ENCODE measurements around the gene CTU2. TPM values are rescaled to one million over a fixed set of nuclear protein-coding genes. Genes with fewer than 3 reads are reported as not detected.

Gene CTU2
- total RNA-seq, 1 experiment from 2014 or later = 39.4 TPM

DNA sequence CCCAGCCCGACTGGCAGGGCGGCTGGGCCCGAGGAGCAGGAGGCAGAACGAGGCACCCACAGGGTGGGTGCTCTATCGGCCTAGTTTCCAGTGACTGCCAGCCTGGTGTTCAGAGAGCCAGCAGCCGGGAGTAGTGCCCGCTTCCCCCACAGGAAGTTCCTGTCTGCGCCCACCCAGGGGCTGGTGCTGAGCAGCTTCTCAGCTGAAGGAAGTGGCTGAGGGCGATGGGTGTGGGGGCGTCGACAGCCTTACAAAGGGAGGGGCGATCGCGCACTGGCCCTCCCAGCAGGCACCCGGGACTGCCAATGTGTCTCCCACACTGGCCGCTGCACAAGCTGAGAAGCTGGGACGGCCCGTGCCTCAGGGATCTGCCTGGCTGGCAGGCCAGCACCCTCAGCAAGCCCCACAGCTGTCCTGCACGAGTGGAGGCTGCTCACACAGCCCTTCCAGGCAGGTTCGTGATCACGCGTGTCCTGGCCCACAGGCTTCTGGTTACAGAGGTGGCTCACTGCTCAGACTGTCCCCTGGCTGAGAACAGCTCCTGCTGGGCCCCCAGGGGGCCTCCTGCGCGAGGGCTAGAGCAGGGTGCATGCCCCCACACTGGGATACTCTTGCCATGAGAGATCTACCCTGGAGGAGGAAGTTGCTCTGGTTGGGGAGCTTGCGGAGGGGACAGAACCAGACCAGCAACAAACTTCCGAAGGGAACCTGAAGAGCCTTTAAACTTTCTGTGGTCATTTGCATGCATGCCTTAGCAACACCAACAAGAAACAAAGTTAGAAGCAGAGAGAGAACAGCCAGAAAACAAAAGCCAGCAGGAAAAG, 2.6 kb upstream of the CTU2 start:
- H3K27ac ChIP-seq (ENCODE audit: low read length) = no peak overlapping the region
- H3F3A ChIP-seq (ENCODE audit: low read length, unreplicated experiment) = no peaks in the 10 kb centered on the region
- H3K9ac ChIP-seq (ENCODE audit: low read length) = no peak overlapping the region
- intact Hi-C loops (cut with micrococcal nuclease) = no loop called here
- no peaks in the 10 kb centered on the region for H3K9me3 ChIP-seq (ENCODE audit: low read length)
- no peaks in the 10 kb centered on the region for H3K36me3 ChIP-seq (ENCODE audit: low read depth, low read length)
- ChIA-PET CTCF (no interaction called here), POLR2A (ENCODE audit: unreplicated experiment) (no interaction called here)
- no peaks in the 10 kb centered on the region for H3K9me2 ChIP-seq (replicated peaks; ENCODE audit: low read length)
- no peak for ATAC-seq
- no peak overlapping the region for H3K4me2 ChIP-seq (ENCODE audit: low read length)
- peaks cover 15% of the 10 kb centered on the region for H3K4me1 ChIP-seq (ENCODE audit: insufficient read depth, low read length)
- H3K79me2 ChIP-seq (ENCODE audit: low read length) = peaks cover 35% of the 10 kb centered on the region
- no peak overlapping the region for H3K4me3 ChIP-seq (ENCODE audit: low read length)
- no peak for TF ChIP-seq EZH2 (IDR thresholded peaks at IDR 0.05; ENCODE audit: low read length, unreplicated experiment)
- TF ChIP-seq, protein P1, sequence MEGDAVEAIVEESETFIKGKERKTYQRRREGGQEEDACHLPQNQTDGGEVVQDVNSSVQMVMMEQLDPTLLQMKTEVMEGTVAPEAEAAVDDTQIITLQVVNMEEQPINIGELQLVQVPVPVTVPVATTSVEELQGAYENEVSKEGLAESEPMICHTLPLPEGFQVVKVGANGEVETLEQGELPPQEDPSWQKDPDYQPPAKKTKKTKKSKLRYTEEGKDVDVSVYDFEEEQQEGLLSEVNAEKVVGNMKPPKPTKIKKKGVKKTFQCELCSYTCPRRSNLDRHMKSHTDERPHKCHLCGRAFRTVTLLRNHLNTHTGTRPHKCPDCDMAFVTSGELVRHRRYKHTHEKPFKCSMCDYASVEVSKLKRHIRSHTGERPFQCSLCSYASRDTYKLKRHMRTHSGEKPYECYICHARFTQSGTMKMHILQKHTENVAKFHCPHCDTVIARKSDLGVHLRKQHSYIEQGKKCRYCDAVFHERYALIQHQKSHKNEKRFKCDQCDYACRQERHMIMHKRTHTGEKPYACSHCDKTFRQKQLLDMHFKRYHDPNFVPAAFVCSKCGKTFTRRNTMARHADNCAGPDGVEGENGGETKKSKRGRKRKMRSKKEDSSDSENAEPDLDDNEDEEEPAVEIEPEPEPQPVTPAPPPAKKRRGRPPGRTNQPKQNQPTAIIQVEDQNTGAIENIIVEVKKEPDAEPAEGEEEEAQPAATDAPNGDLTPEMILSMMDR (conservative IDR thresholded peaks at IDR 0.05; ENCODE audit: low read depth, low read length) = no peak
- no peak for TF ChIP-seq EZH2phosphoT487 (IDR thresholded peaks at IDR 0.05; ENCODE audit: borderline replicate concordance, low read length)
- no peaks in the 10 kb centered on the region for H4K20me1 ChIP-seq (ENCODE audit: low read length)
- no TSS peak for BruUV-seq (replicated peaks)
- no peak overlapping the region for H2AFZ ChIP-seq (ENCODE audit: low read length)
- no peak for DNase-seq
- H3K27me3 ChIP-seq (ENCODE audit: low read length) = no peaks in the 10 kb centered on the region

DNA sequence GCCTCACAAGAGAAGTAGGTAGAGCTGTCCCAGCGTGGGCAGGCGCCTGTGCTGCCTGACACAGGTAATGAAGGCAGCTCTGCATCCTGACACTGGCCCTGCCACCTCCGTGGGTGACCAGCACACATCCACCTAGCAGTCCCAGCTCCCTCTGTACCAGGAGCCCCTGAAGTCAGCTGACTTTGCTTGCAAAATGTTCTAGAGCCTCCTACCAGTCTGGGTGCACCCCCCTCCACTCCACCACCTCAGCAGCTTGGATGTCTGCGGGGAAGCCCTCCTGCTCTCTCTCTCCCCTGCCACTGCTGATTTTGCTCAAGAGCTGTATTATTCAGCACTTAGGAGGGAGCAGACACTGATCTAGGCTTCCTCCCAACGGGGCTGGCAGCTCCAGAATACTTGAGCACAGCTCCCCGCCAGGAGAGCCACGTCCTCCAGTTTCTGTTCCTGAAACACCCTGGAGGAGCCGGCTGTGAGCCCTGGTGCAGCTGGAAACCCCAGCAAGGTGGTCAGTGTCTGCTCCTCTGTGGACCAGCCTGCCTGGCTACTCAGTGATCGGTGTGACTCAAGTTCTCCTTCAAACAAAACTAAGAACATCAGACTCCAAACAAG, 1.1 kb upstream of the CTU2 start:
- TSS peak; percentile 49 for BruUV-seq (replicated peaks)
- Histone ChIP-seq H3K27me3 (ENCODE audit: low read length) (no peaks in the 10 kb centered on the region), H3K79me2 (ENCODE audit: low read length) (peaks cover 50% of the 10 kb centered on the region), H3F3A (ENCODE audit: low read length, unreplicated experiment) (no peaks in the 10 kb centered on the region), H4K20me1 (ENCODE audit: low read length) (no peaks in the 10 kb centered on the region), H3K9ac (ENCODE audit: low read length) (peak overlapping the region; percentile 95), H3K9me3 (ENCODE audit: low read length) (no peaks in the 10 kb centered on the region), H3K27ac (ENCODE audit: low read length) (no peak overlapping the region), H3K36me3 (ENCODE audit: low read depth, low read length) (no peaks in the 10 kb centered on the region), H3K4me3 (ENCODE audit: low read length) (peak overlapping the region; percentile 97), H3K9me2 (replicated peaks; ENCODE audit: low read length) (no peaks in the 10 kb centered on the region), H3K4me2 (ENCODE audit: low read length) (peak overlapping the region; percentile 96), H2AFZ (ENCODE audit: low read length) (no peak overlapping the region), H3K4me1 (ENCODE audit: insufficient read depth, low read length) (peaks cover 15% of the 10 kb centered on the region)
- ATAC-seq (no peak), DNase-seq (no peak)
- POLR2A ChIA-PET (ENCODE audit: unreplicated experiment) = no interaction called here
- CTCF ChIA-PET = no interaction called here
- intact Hi-C loops (cut with micrococcal nuclease) = no loop called here
- TF ChIP-seq EZH2phosphoT487 (IDR thresholded peaks at IDR 0.05; ENCODE audit: borderline replicate concordance, low read length) (no peak), EZH2 (IDR thresholded peaks at IDR 0.05; ENCODE audit: low read length, unreplicated experiment) (no peak)
- TF ChIP-seq, protein P1 (conservative IDR thresholded peaks at IDR 0.05; ENCODE audit: low read depth, low read length) = no peak

DNA sequence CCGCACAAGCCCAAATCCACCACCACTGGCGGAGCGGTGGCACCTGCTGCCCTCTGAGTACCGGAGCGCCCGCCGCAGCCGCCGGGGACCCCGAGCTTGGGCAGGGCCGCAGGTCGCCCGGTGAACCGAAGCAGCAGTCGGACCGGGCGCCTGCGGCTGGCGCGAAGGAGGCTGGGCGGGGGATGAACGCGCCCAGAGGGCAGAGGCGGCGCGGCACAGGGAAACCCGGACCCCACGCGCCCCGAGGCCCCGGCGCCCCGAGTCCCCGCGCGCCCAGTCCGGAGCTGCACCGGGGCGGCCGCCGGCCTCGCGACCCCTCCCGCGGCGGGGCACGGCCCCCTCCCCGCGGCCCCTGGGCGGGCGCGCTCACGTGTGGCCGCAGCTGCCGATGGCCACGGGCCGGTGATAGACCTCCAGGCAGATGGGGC, 488 bp upstream of the CTU2 start:
- H3K9ac ChIP-seq (ENCODE audit: low read length) = peak overlapping the region; percentile 95
- no peaks in the 10 kb centered on the region for H3K36me3 ChIP-seq (ENCODE audit: low read depth, low read length)
- BruUV-seq (replicated peaks) = no TSS peak
- TF ChIP-seq, protein P1 (conservative IDR thresholded peaks at IDR 0.05; ENCODE audit: low read depth, low read length) = no peak
- TF ChIP-seq EZH2 (IDR thresholded peaks at IDR 0.05; ENCODE audit: low read length, unreplicated experiment) (no peak), EZH2phosphoT487 (IDR thresholded peaks at IDR 0.05; ENCODE audit: borderline replicate concordance, low read length) (no peak)
- H3K79me2 ChIP-seq (ENCODE audit: low read length) = peaks cover 51% of the 10 kb centered on the region
- H3F3A ChIP-seq (ENCODE audit: low read length, unreplicated experiment) = no peaks in the 10 kb centered on the region
- H3K27ac ChIP-seq (ENCODE audit: low read length) = no peak overlapping the region
- H3K4me3 ChIP-seq (ENCODE audit: low read length) = peak overlapping the region; percentile 97
- H3K4me2 ChIP-seq (ENCODE audit: low read length) = peak overlapping the region; percentile 96
- no peaks in the 10 kb centered on the region for H3K27me3 ChIP-seq (ENCODE audit: low read length)
- DNase-seq = no peak
- no peaks in the 10 kb centered on the region for H3K9me2 ChIP-seq (replicated peaks; ENCODE audit: low read length)
- ATAC-seq = peak; percentile 14
- ChIA-PET CTCF (no interaction called here), POLR2A (ENCODE audit: unreplicated experiment) (no interaction called here)
- H3K9me3 ChIP-seq (ENCODE audit: low read length) = no peaks in the 10 kb centered on the region
- no peaks in the 10 kb centered on the region for H4K20me1 ChIP-seq (ENCODE audit: low read length)
- intact Hi-C loops (cut with micrococcal nuclease) = no loop called here
- H2AFZ ChIP-seq (ENCODE audit: low read length) = no peak overlapping the region
- peaks cover 11% of the 10 kb centered on the region for H3K4me1 ChIP-seq (ENCODE audit: insufficient read depth, low read length)
